Sigmoid colon (tissue), 4 donors: ENCODE results near the gene SLC9A7.

Experiments
- CTCF ChIP-seq, 4 experiments: fragments of 450-650 bp in 3 of 4; fragments of 200-600 bp in 1 of 4; IDR thresholded peaks; one replicate each; pipeline ENCODE4 v1.5.1; 2016 to 2019; ENCODE audit warnings: antibody characterized with exemption in 4 of 4, mild to moderate bottlenecking in 3 of 4, moderate library complexity in 2 of 4
- EP300 ChIP-seq, 4 donors: sonication (generic); formaldehyde crosslinking; IDR thresholded peaks; one replicate each; pipeline ENCODE4 v1.6.1; 2017; ENCODE audit warnings: antibody characterized with exemption in 4 of 4
- POLR2A ChIP-seq, 2 donors: fragments of 450-650 bp; IDR thresholded peaks; one replicate each; pipeline ENCODE4 v1.6.1; 2016; ENCODE audit warnings: antibody characterized with exemption in 2 of 2, mild to moderate bottlenecking in 2 of 2, moderate library complexity in 2 of 2
- POLR2AphosphoS5 ChIP-seq, 4 donors: sonication (generic); formaldehyde crosslinking; IDR thresholded peaks; one replicate each; pipeline ENCODE4 v1.6.1; 2017; ENCODE audit warnings: antibody characterized with exemption in 4 of 4

GRCh38 chrX:46617906-46618305 lies 141.0 kb downstream of the SLC9A7 start:
- TF ChIP-seq CTCF (IDR thresholded peaks at IDR 0.05): no peak
- TF ChIP-seq POLR2AphosphoS5 (IDR thresholded peaks at IDR 0.05): no peak
- no peak for TF ChIP-seq POLR2A (IDR thresholded peaks at IDR 0.05)
- TF ChIP-seq EP300 (IDR thresholded peaks at IDR 0.05): no peak
